Stimulated activated CD8-positive, alpha-beta memory T cell treated with anti-CD3 and anti-CD28 coated beads, Interleukin-12 subunit alpha, Interleukin-12 subunit beta, amount 100 ng/mL, for 24 hours (primary cell): ENCODE results near the gene NDUFAF3.
"Not testable (repeated sequence)": the region's sequence is repeated elsewhere in the genome, so short reads cannot be mapped to it uniquely, and the experiment has no call there.

ENCODE experiments used
- DNase-seq: peaks from one replicate; pipeline ENCODE4 v3.0.0-alpha.2; 2020; ENCODE audit errors: extremely low read depth

Gene NDUFAF3

GRCh38 chr3:48999085-48999858 lies 22.6 kb upstream of the NDUFAF3 start:
- DNase-seq: no peak

GRCh38 chr3:49001155-49001554 lies 20.8 kb upstream of the NDUFAF3 start:
- DNase-seq: no peak

GRCh38 chr3:49004352-49005302 lies 17.3 kb upstream of the NDUFAF3 start:
- no peak for DNase-seq

- DNase-seq: no peak
Measured at GRCh38 chr3:49005303-49005680, 16.6 kb upstream of the NDUFAF3 start.

GRCh38 chr3:49005998-49006397 lies 15.9 kb upstream of the NDUFAF3 start:
- no peak for DNase-seq

- no peak for DNase-seq
Measured at GRCh38 chr3:49006408-49007067, 15.4 kb upstream of the NDUFAF3 start.

GRCh38 chr3:49007068-49007770 lies 14.7 kb upstream of the NDUFAF3 start, which contains the start of gene WDR6:
WDR6 (plus strand) TSS chr3:49007391; CDS start chr3:49007432, 41 bp downstream.
- peak; percentile 91 for DNase-seq

GRCh38 chr3:49007771-49008528 lies 14.0 kb upstream of the NDUFAF3 start:
- DNase-seq: peak; percentile 69

GRCh38 chr3:49008627-49009026 lies 13.3 kb upstream of the NDUFAF3 start:
- not testable (repeated sequence) for DNase-seq

GRCh38 chr3:49009396-49009795 lies 12.5 kb upstream of the NDUFAF3 start:
- DNase-seq: no peak

GRCh38 chr3:49012441-49013017 lies 9.4 kb upstream of the NDUFAF3 start:
- no peak for DNase-seq

- no peak for DNase-seq
Measured at GRCh38 chr3:49013113-49013737, 8.7 kb upstream of the NDUFAF3 start.

GRCh38 chr3:49013738-49014660 lies 7.9 kb upstream of the NDUFAF3 start:
- DNase-seq: no peak

- DNase-seq: no peak
Measured at GRCh38 chr3:49015072-49015471, 6.8 kb upstream of the NDUFAF3 start.

- DNase-seq: no peak
Measured at GRCh38 chr3:49015765-49016164, 6.2 kb upstream of the NDUFAF3 start.

- DNase-seq: no peak
Measured at GRCh38 chr3:49016414-49017228, 5.3 kb upstream of the NDUFAF3 start.

GRCh38 chr3:49017229-49017970 lies 4.5 kb upstream of the NDUFAF3 start:
- DNase-seq: no peak
